Liver (tissue), 10 donors: ENCODE data around the gene PPP1R2. TPM values are rescaled to one million over a fixed set of nuclear protein-coding genes. Genes with fewer than 3 reads are reported as not detected.

ENCODE experiments used
- DNase-seq: peaks from one replicate; pipeline ENCODE4 v3.0.0-alpha.2; 2017; ENCODE audit warnings: low spot score
- H3K27ac ChIP-seq, 2 donors: one replicate each; pipeline ENCODE4 v1.7.0; 2013; ENCODE audit warnings: inconsistent platforms in 2 of 2, low read length in 2 of 2, control low read depth in 1 of 2, low read depth in 1 of 2, mild to moderate bottlenecking in 1 of 2
- H3K27me3 ChIP-seq, 4 donors: one replicate each; pipeline versions ENCODE4 v1.6.1 to v1.7.0; 2013; ENCODE audit warnings: low read length in 3 of 4, inconsistent platforms in 1 of 4, mild to moderate bottlenecking in 1 of 4, moderate library complexity in 1 of 4; ENCODE audit not compliant: control insufficient read depth in 4 of 4, insufficient read depth in 4 of 4
- H3K36me3 ChIP-seq, 4 donors: one replicate each; pipeline versions ENCODE4 v1.6.1 to v1.7.0; 2013; ENCODE audit warnings: low read length in 3 of 4, mild to moderate bottlenecking in 3 of 4, low read depth in 1 of 4, moderate library complexity in 1 of 4; ENCODE audit not compliant: control insufficient read depth in 4 of 4, insufficient read depth in 3 of 4
- H3K4me1 ChIP-seq, 4 donors: one replicate each; pipeline versions ENCODE4 v1.6.1 to v1.7.0; 2013; ENCODE audit warnings: low read length in 3 of 4, mild to moderate bottlenecking in 3 of 4, moderate library complexity in 1 of 4; ENCODE audit not compliant: control insufficient read depth in 4 of 4, insufficient read depth in 4 of 4
- H3K4me3 ChIP-seq, 3 donors: one replicate each; pipeline versions ENCODE4 v1.6.1 to v1.7.0; 2013; ENCODE audit warnings: low read length in 3 of 3, control low read depth in 1 of 3, low read depth in 1 of 3, mild to moderate bottlenecking in 1 of 3
- H3K9ac ChIP-seq, 2 donors: one replicate each; pipeline ENCODE4 v1.7.0; 2013; ENCODE audit warnings: low read length in 2 of 2, mild to moderate bottlenecking in 2 of 2, moderate library complexity in 2 of 2, control low read depth in 1 of 2, low read depth in 1 of 2
- H3K9me3 ChIP-seq, 4 donors: one replicate each; pipeline versions ENCODE4 v1.6.1 to v1.7.0; 2013; ENCODE audit warnings: low read length in 3 of 4; ENCODE audit not compliant: control insufficient read depth in 4 of 4
- FOXA1 ChIP-seq: IDR thresholded peaks from 2 replicates; pipeline ENCODE4 v1.6.1; 2016; ENCODE audit warnings: antibody characterized with exemption
- HNF4G ChIP-seq: IDR thresholded peaks from 2 replicates; pipeline ENCODE4 v1.6.1; 2016; ENCODE audit warnings: antibody characterized with exemption
- JUND ChIP-seq, 2 donors: IDR thresholded peaks; 2 replicates each; pipeline ENCODE4 v1.6.1; 2016; ENCODE audit warnings: antibody characterized with exemption in 2 of 2
- NR2F2 ChIP-seq: IDR thresholded peaks from 2 replicates; pipeline ENCODE4 v1.6.1; 2016; ENCODE audit warnings: antibody characterized with exemption
- RXRA ChIP-seq, 2 donors: IDR thresholded peaks; 2 replicates each; pipeline ENCODE4 v1.6.1; 2017 to 2018; ENCODE audit warnings: antibody characterized with exemption in 2 of 2, mild to moderate bottlenecking in 1 of 2
- SP1 ChIP-seq: IDR thresholded peaks from 2 replicates; pipeline ENCODE4 v1.6.1; 2018; ENCODE audit warnings: antibody characterized with exemption, mild to moderate bottlenecking
- TAF1 ChIP-seq: conservative IDR thresholded peaks from 2 replicates; pipeline ENCODE4 v1.6.1; 2016; ENCODE audit warnings: antibody characterized with exemption, mild to moderate bottlenecking
- YY1 ChIP-seq: IDR thresholded peaks from 2 replicates; pipeline ENCODE4 v1.6.1; 2016; ENCODE audit warnings: antibody characterized with exemption, mild to moderate bottlenecking
- WGBS: extraction: QIAGEN DNeasy Blood & Tissue Kit; methylation state at CpG from one replicate; pipeline ENCODE4 v1.1.7; 2013; 5-methylcytosine and 5-hydroxymethylcytosine counted together
- polyA plus RNA-seq, 2 donors: library from polyadenylated mRNA; stranded (reverse) in 1 of 2; unstranded in 1 of 2; fragments of 200-250 nt in 1 of 2; fragments of >200 nt in 1 of 2; fragmentation: Nextera tagmentation in 1 of 2; extraction: Ambion mirVana in 1 of 2; gene quantifications; one replicate each; pipeline versions ENCODE4 v1.2.1 to v1.2.3, GENCODE V29; 2013 to 2015
- small RNA-seq: library from RNA; depleted of rRNA; stranded (forward); fragments of <200 nt; gene quantifications from one replicate; pipeline ENCODE3, GENCODE V24; 2014
- total RNA-seq, 2 donors: library from RNA; depleted of rRNA; stranded (reverse); fragments of >200 nt; gene quantifications; one replicate each; pipeline ENCODE4 v1.2.3, GENCODE V29; 2014
- TF ChIP-seq, protein P1 (sequence below): IDR thresholded peaks from 2 replicates; pipeline ENCODE4 v1.6.1; 2016; ENCODE audit warnings: antibody characterized with exemption
- TF ChIP-seq, protein P2 (sequence below): IDR thresholded peaks from 2 replicates; pipeline ENCODE4 v1.6.1; 2016; ENCODE audit warnings: antibody characterized with exemption, mild to moderate bottlenecking
- TF ChIP-seq, protein P3 (sequence below): IDR thresholded peaks from 2 replicates; pipeline ENCODE4 v1.6.1; 2016; ENCODE audit warnings: antibody characterized with exemption
- TF ChIP-seq, protein P4 (sequence below): fragments of 150-350 bp; IDR thresholded peaks from 2 replicates; pipeline ENCODE4 v1.5.1; 2017; ENCODE audit warnings: improper control_type of control experiment, low read depth, low read length; ENCODE audit not compliant: missing input control
- donor health status: healthy.
- donor health status: healthy.
- donor health status: healthy.
- donor health status: healthy.
- donor health status: healthy.

The PPP1R2 gene
- total and polyA plus RNA-seq, 4 donors, result 9.3 to 21.4 (median 16.0) TPM

DNA sequence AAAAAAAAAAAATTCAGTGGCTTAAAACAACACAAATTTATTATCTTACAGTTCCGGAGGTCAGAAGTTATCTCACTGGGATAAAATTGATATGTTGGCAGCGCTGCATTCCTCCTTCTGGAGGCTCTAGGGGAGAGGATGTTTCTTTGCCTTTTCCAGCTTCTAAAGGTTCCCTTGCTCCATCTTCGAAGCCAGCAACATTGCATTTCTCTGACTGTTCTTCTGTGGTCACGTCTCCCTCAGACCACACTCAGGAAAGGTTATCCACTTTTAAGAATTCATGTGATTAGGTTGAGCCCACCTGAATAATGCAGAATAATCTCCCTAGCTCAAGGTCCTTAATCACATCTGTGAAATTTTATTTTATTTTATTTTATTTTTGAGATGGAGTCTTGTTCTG, 76.9 kb downstream of the PPP1R2 start:
- TF ChIP-seq SP1 (no peak), NR2F2 (no peak), FOXA1 (no peak), HNF4G (no peak), RXRA (IDR thresholded peaks at IDR 0.05) (no peak), YY1 (no peak), JUND (IDR thresholded peaks at IDR 0.05) (no peak), TAF1 (no peak)
- TF ChIP-seq, protein P1, sequence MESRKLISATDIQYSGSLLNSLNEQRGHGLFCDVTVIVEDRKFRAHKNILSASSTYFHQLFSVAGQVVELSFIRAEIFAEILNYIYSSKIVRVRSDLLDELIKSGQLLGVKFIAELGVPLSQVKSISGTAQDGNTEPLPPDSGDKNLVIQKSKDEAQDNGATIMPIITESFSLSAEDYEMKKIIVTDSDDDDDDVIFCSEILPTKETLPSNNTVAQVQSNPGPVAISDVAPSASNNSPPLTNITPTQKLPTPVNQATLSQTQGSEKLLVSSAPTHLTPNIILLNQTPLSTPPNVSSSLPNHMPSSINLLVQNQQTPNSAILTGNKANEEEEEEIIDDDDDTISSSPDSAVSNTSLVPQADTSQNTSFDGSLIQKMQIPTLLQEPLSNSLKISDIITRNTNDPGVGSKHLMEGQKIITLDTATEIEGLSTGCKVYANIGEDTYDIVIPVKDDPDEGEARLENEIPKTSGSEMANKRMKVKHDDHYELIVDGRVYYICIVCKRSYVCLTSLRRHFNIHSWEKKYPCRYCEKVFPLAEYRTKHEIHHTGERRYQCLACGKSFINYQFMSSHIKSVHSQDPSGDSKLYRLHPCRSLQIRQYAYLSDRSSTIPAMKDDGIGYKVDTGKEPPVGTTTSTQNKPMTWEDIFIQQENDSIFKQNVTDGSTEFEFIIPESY, result no peak
- TF ChIP-seq, protein P2, sequence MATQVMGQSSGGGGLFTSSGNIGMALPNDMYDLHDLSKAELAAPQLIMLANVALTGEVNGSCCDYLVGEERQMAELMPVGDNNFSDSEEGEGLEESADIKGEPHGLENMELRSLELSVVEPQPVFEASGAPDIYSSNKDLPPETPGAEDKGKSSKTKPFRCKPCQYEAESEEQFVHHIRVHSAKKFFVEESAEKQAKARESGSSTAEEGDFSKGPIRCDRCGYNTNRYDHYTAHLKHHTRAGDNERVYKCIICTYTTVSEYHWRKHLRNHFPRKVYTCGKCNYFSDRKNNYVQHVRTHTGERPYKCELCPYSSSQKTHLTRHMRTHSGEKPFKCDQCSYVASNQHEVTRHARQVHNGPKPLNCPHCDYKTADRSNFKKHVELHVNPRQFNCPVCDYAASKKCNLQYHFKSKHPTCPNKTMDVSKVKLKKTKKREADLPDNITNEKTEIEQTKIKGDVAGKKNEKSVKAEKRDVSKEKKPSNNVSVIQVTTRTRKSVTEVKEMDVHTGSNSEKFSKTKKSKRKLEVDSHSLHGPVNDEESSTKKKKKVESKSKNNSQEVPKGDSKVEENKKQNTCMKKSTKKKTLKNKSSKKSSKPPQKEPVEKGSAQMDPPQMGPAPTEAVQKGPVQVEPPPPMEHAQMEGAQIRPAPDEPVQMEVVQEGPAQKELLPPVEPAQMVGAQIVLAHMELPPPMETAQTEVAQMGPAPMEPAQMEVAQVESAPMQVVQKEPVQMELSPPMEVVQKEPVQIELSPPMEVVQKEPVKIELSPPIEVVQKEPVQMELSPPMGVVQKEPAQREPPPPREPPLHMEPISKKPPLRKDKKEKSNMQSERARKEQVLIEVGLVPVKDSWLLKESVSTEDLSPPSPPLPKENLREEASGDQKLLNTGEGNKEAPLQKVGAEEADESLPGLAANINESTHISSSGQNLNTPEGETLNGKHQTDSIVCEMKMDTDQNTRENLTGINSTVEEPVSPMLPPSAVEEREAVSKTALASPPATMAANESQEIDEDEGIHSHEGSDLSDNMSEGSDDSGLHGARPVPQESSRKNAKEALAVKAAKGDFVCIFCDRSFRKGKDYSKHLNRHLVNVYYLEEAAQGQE, result no peak
- TF ChIP-seq, protein P3, sequence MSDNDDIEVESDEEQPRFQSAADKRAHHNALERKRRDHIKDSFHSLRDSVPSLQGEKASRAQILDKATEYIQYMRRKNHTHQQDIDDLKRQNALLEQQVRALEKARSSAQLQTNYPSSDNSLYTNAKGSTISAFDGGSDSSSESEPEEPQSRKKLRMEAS, result no peak
- TF ChIP-seq, protein P4, sequence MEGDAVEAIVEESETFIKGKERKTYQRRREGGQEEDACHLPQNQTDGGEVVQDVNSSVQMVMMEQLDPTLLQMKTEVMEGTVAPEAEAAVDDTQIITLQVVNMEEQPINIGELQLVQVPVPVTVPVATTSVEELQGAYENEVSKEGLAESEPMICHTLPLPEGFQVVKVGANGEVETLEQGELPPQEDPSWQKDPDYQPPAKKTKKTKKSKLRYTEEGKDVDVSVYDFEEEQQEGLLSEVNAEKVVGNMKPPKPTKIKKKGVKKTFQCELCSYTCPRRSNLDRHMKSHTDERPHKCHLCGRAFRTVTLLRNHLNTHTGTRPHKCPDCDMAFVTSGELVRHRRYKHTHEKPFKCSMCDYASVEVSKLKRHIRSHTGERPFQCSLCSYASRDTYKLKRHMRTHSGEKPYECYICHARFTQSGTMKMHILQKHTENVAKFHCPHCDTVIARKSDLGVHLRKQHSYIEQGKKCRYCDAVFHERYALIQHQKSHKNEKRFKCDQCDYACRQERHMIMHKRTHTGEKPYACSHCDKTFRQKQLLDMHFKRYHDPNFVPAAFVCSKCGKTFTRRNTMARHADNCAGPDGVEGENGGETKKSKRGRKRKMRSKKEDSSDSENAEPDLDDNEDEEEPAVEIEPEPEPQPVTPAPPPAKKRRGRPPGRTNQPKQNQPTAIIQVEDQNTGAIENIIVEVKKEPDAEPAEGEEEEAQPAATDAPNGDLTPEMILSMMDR, result no peak
- Histone ChIP-seq H3K9ac (no peak overlapping the region), H3K27me3 (no peaks in the 10 kb centered on the region), H3K4me1 (no peaks in the 10 kb centered on the region), H3K4me3 (no peak overlapping the region), H3K9me3 (no peaks in the 10 kb centered on the region), H3K27ac (no peak overlapping the region), H3K36me3 (no peaks in the 10 kb centered on the region)
- WGBS, result 81% methylated on average over 4 of the region's 4 CpGs
- no peak for DNase-seq

Small RNAs within 50 kb of the gene (small RNA-seq; reads per million reads assigned to genes)
- not detected for gene RN7SL73P
- not detected for gene RNU6ATAC24P

Other genes starting within 250 kb of the PPP1R2 start
- gene ACAP2, start 100.3 kb downstream of the PPP1R2 start, total RNA-seq, result 10 to 100 TPM; 23.0 to 28.5 TPM
- gene ACAP2, start 100.3 kb downstream of the PPP1R2 start, polyA plus RNA-seq, result 10 to 100 TPM in 1 of 2 donors, 1 to 10 TPM in 1; 4.5 to 23.5 TPM
- under 1 TPM in 1 of 2 donors, not detected in 1; 0.33 TPM for gene APOD, start 40.6 kb upstream of the PPP1R2 start, total RNA-seq
- 1 to 10 TPM in 1 of 2 donors, under 1 TPM in 1; 0.56 to 4.0 TPM for gene APOD, start 40.6 kb upstream of the PPP1R2 start, polyA plus RNA-seq
- gene MUC20, start 177.7 kb upstream of the PPP1R2 start, total RNA-seq, result 1 to 10 TPM; 1.1 to 9.7 TPM
- gene MUC20, start 177.7 kb upstream of the PPP1R2 start, polyA plus RNA-seq, result 1 to 10 TPM; 6.0 to 9.3 TPM